ENCODE measurements around the gene MAD1L1.

Gene MAD1L1

GRCh38 chr7:1913466-1914282, 319.1 kb downstream of the MAD1L1 start:
- no peak for DNase-seq (ENCODE audit: low read depth)

- no peak for DNase-seq (ENCODE audit: low read depth)
Observed at GRCh38 chr7:1912593-1913465, 319.9 kb downstream of the MAD1L1 start.

GRCh38 chr7:1911571-1911970, 321.2 kb downstream of the MAD1L1 start:
- DNase-seq (ENCODE audit: low read depth): no peak

GRCh38 chr7:1910827-1911226, 321.9 kb downstream of the MAD1L1 start:
- DNase-seq (ENCODE audit: low read depth): no peak

- DNase-seq (ENCODE audit: low read depth): no peak
Observed at GRCh38 chr7:1910081-1910685, 322.6 kb downstream of the MAD1L1 start.

GRCh38 chr7:1909476-1909875, 323.3 kb downstream of the MAD1L1 start:
- no peak for DNase-seq (ENCODE audit: low read depth)

- DNase-seq (ENCODE audit: low read depth): no peak
Observed at GRCh38 chr7:1908823-1909420, 323.8 kb downstream of the MAD1L1 start.

GRCh38 chr7:1907751-1908365, 324.9 kb downstream of the MAD1L1 start:
- no peak for DNase-seq (ENCODE audit: low read depth)

GRCh38 chr7:1906988-1907745, 325.6 kb downstream of the MAD1L1 start:
- no peak for DNase-seq (ENCODE audit: low read depth)

- DNase-seq (ENCODE audit: low read depth): no peak
Observed at GRCh38 chr7:1906087-1906830, 326.5 kb downstream of the MAD1L1 start.

- no peak for DNase-seq (ENCODE audit: low read depth)
Observed at GRCh38 chr7:1902231-1902855, 330.4 kb downstream of the MAD1L1 start.

- DNase-seq (ENCODE audit: low read depth): no peak
Observed at GRCh38 chr7:1901431-1902210, 331.1 kb downstream of the MAD1L1 start.

- no peak for DNase-seq (ENCODE audit: low read depth)
Observed at GRCh38 chr7:1900847-1901246, 331.9 kb downstream of the MAD1L1 start.

- no peak for DNase-seq (ENCODE audit: low read depth)
Observed at GRCh38 chr7:1899951-1900762, 332.6 kb downstream of the MAD1L1 start.

GRCh38 chr7:1899196-1899595, 333.5 kb downstream of the MAD1L1 start:
- no peak for DNase-seq (ENCODE audit: low read depth)

GRCh38 chr7:1898628-1899185, 334.0 kb downstream of the MAD1L1 start:
- no peak for DNase-seq (ENCODE audit: low read depth)

- no peak for DNase-seq (ENCODE audit: low read depth)
Observed at GRCh38 chr7:1897861-1898627, 334.7 kb downstream of the MAD1L1 start.
